ENCODE results near the gene CT45A3. TPM values are rescaled to one million over a fixed set of nuclear protein-coding genes. Genes with fewer than 3 reads are reported as not detected.
"Not testable (repeated sequence)": the region's sequence is repeated elsewhere in the genome, so short reads cannot be mapped to it uniquely, and the experiment has no call there.

The CT45A3 gene
- total RNA-seq, 2 donors from 2014 or later = not detected

DNA sequence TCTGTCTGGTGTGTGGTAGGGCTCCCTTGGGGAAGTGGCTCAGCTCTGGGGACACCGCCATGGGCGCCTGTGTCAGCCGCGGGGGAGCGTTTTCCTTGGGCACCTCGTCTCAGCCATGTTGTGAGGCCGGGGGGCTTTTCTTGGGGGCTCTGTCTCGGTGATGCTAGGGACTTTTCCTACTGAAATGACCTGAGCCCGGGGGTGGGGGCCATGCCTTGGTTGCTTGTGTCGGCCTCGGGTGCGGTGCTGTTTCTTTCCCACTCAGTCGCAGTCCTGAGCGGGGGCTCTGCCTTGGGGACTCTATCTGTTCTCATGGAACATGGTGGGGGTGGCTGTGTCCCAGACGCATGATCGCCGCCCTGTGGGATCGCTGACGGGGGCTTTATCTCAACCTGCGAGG, 54.2 kb downstream of the CT45A3 start:
- no peaks in the 10 kb centered on the region for H3K4me1 ChIP-seq
- no peak for DNase-seq
- TF ChIP-seq, protein P1, sequence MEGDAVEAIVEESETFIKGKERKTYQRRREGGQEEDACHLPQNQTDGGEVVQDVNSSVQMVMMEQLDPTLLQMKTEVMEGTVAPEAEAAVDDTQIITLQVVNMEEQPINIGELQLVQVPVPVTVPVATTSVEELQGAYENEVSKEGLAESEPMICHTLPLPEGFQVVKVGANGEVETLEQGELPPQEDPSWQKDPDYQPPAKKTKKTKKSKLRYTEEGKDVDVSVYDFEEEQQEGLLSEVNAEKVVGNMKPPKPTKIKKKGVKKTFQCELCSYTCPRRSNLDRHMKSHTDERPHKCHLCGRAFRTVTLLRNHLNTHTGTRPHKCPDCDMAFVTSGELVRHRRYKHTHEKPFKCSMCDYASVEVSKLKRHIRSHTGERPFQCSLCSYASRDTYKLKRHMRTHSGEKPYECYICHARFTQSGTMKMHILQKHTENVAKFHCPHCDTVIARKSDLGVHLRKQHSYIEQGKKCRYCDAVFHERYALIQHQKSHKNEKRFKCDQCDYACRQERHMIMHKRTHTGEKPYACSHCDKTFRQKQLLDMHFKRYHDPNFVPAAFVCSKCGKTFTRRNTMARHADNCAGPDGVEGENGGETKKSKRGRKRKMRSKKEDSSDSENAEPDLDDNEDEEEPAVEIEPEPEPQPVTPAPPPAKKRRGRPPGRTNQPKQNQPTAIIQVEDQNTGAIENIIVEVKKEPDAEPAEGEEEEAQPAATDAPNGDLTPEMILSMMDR (IDR thresholded peaks at IDR 0.05) = no peak
- no peaks in the 10 kb centered on the region for H3K27me3 ChIP-seq
- no peak overlapping the region for H3K27ac ChIP-seq
- H3K9ac ChIP-seq (ENCODE audit: low read depth in 2 of 2, low read length in 2 of 2) = no peak overlapping the region
- intact Hi-C loops (cut with DNase I) = no loop called here
- H3K4me3 ChIP-seq = no peak overlapping the region
- no peaks in the 10 kb centered on the region for H3K36me3 ChIP-seq
- H3K9me3 ChIP-seq = no peaks in the 10 kb centered on the region

DNA sequence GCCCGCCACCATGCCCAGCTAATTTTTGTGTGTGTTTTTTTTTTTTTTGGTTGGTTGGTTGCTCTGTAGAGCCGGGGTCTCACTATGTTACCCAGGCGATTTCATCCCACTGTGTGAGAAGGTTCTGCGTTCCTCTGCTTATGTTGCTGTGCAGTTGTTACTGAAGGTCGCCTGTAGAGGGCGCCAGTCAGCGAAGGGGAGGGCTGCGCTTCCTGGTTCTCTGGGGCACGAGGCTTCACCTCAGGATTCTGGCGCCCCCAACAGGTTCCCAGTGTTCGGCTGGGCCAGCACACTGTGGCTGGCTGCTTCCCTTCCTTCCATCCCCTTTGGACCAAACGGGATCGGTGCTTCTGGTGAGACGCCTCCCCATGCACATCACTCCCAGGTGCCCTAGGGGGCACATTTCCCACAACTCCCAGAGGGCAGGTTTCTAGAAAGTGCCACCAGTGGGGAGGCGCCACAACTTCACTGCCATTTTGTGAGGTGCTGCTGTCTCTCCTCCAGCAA, 54.8 kb downstream of the CT45A3 start, which contains the start of gene CT45A1:
CT45A1 (plus strand) TSS at position 457 of the 507 bp plus-strand sequence. CDS start 5,302 bp downstream, outside the sequence.
- H3K27ac ChIP-seq; H3K27me3 ChIP-seq; H3K4me3 ChIP-seq; H3K9ac ChIP-seq (ENCODE audit: low read depth in 2 of 2, low read length in 2 of 2); H3K36me3 ChIP-seq; DNase-seq; H3K4me1 ChIP-seq; intact Hi-C loops (cut with DNase I); H3K9me3 ChIP-seq: not testable (repeated sequence)

Other genes starting within 250 kb of the CT45A3 start
- 10 to 100 TPM; 14.8 to 16.2 TPM for gene INTS6L, start 247.5 kb downstream of the CT45A3 start, total RNA-seq
- not detected for gene CT45A1, start 54.6 kb downstream of the CT45A3 start, total RNA-seq
- not detected for gene CT45A5, start 17.3 kb upstream of the CT45A3 start, total RNA-seq
- gene CT45A6, start 34.6 kb upstream of the CT45A3 start, total RNA-seq = not detected
- gene CT45A2, start 51.8 kb upstream of the CT45A3 start, total RNA-seq = not detected
- gene CT45A7, start 69.1 kb upstream of the CT45A3 start, total RNA-seq = not detected
- not detected for gene CT45A8, start 86.3 kb upstream of the CT45A3 start, total RNA-seq
- gene CT45A9, start 103.6 kb upstream of the CT45A3 start, total RNA-seq = not detected
- under 1 TPM in 1 of 2 donors, not detected in 1; 0.49 TPM for gene CT45A10, start 125.3 kb upstream of the CT45A3 start, total RNA-seq
- under 1 TPM in 1 of 2 donors, not detected in 1; 0.07 TPM for gene SAGE1, start 125.5 kb upstream of the CT45A3 start, total RNA-seq
- gene MMGT1, start 205.8 kb upstream of the CT45A3 start, total RNA-seq = 10 to 100 TPM; 23.9 to 26.9 TPM
- 10 to 100 TPM; 12.7 to 16.6 TPM for gene SLC9A6, start 217.2 kb upstream of the CT45A3 start, total RNA-seq

Measured in colonic mucosa (tissue), 4 donors.